ENCODE data around the gene TTPAL. TPM values are rescaled to one million over a fixed set of nuclear protein-coding genes. Genes with fewer than 3 reads are reported as not detected.
A peak's percentile ranks its signal among the peaks of the same experiment; 100 is the strongest.

Gene TTPAL
- 13.3 and 14.1 TPM in 2 replicates for total RNA-seq (2014; rRNA removed; shearing (Covaris generic))

GRCh38 chr20:44475694-44476560 is at the start of gene TTPAL:
Gene TTPAL, plus strand, starts transcription at chr20:44475874. Its CDS starts 4,126 bp downstream, at chr20:44480000.
- peaks cover 7% of the 10 kb centered on the region; the same call in 1 of the 2 replicates for H3K4me1 ChIP-seq
- peaks cover 6% of the 10 kb centered on the region; the same call in 1 of the 2 replicates for H3K36me3 ChIP-seq
- peak within 1 kb of the TSS; percentile 64 for H3K27ac ChIP-seq
- peak within 1 kb of the TSS; percentile 87 for H3K4me3 ChIP-seq
- H3K9me3 ChIP-seq (replicated peaks), result no peaks in the 10 kb centered on the region
- peaks cover 4% of the 10 kb centered on the region; the same call in 1 of the 2 replicates for H3K27me3 ChIP-seq
- DNase-seq, result peak; percentile 88 to 93

DNA sequence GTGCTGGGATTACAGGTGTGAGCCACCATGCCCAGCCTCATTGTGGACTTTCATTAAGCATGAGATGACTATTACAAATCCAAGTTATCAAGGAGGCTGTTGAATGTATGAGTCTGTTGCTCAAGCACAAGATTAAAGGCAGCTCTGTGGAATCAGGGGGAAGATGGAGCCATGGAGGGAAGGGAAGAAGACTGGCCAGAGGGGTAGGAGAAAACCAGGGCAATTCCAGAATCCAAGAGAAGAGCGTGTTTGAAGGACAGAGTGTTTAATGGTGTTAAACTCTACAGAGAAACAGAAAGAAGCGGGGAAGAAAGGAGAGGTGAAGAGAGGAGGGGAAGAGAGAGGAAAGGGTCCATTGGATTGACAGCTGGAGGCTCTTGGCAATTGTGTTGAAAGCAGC is 49.8 kb upstream of the TTPAL start:
- Histone ChIP-seq H3K4me1 (no peaks in the 10 kb centered on the region), H3K4me3 (no peak overlapping the region), H3K27me3 (peaks cover 34% of the 10 kb centered on the region), H3K36me3 (no peaks in the 10 kb centered on the region), H3K27ac (no peak overlapping the region), H3K9me3 (replicated peaks) (no peaks in the 10 kb centered on the region; the same call in 1 of the 2 replicates)
- DNase-seq, result no peak

GRCh38 chr20:44426879-44427790 is 48.5 kb upstream of the TTPAL start:
- Histone ChIP-seq H3K36me3 (no peaks in the 10 kb centered on the region), H3K27me3 (peaks cover 37% of the 10 kb centered on the region), H3K4me3 (no peak overlapping the region), H3K4me1 (no peaks in the 10 kb centered on the region), H3K27ac (no peak overlapping the region), H3K9me3 (replicated peaks) (no peaks in the 10 kb centered on the region; the same call in 1 of the 2 replicates)
- no peak for DNase-seq

- Histone ChIP-seq H3K9me3 (replicated peaks) (no peaks in the 10 kb centered on the region; the same call in 1 of the 2 replicates), H3K36me3 (no peaks in the 10 kb centered on the region), H3K4me1 (no peaks in the 10 kb centered on the region), H3K4me3 (no peak overlapping the region), H3K27me3 (peaks cover 34% of the 10 kb centered on the region), H3K27ac (no peak overlapping the region)
- DNase-seq, result no peak
Observed at GRCh38 chr20:44427804-44428173, 47.9 kb upstream of the TTPAL start.

- H3K4me1 ChIP-seq, result no peaks in the 10 kb centered on the region
- H3K27ac ChIP-seq, result no peak overlapping the region
- H3K36me3 ChIP-seq, result no peaks in the 10 kb centered on the region
- H3K9me3 ChIP-seq (replicated peaks), result no peaks in the 10 kb centered on the region; the same call in 1 of the 2 replicates
- peaks cover 36% of the 10 kb centered on the region for H3K27me3 ChIP-seq
- H3K4me3 ChIP-seq, result no peak overlapping the region
- DNase-seq, result no peak
Observed at GRCh38 chr20:44428174-44429016, 47.3 kb upstream of the TTPAL start.

- Histone ChIP-seq H3K9me3 (replicated peaks) (no peaks in the 10 kb centered on the region; the same call in 1 of the 2 replicates), H3K27me3 (peaks cover 36% of the 10 kb centered on the region), H3K4me1 (no peaks in the 10 kb centered on the region), H3K27ac (no peak overlapping the region), H3K4me3 (no peak overlapping the region), H3K36me3 (no peaks in the 10 kb centered on the region)
- DNase-seq, result no peak
Observed at GRCh38 chr20:44429017-44429339, 46.7 kb upstream of the TTPAL start.

- no peak overlapping the region for H3K27ac ChIP-seq
- no peaks in the 10 kb centered on the region for H3K36me3 ChIP-seq
- H3K4me1 ChIP-seq, result no peaks in the 10 kb centered on the region
- H3K9me3 ChIP-seq (replicated peaks), result no peaks in the 10 kb centered on the region; the same call in 1 of the 2 replicates
- H3K27me3 ChIP-seq, result peaks cover 35% of the 10 kb centered on the region
- no peak overlapping the region for H3K4me3 ChIP-seq
- DNase-seq, result no peak
Observed at GRCh38 chr20:44429419-44430269, 46.0 kb upstream of the TTPAL start.

- H3K4me3 ChIP-seq, result no peak overlapping the region
- DNase-seq, result no peak
- H3K4me1 ChIP-seq, result no peaks in the 10 kb centered on the region
- no peaks in the 10 kb centered on the region; the same call in 1 of the 2 replicates for H3K9me3 ChIP-seq (replicated peaks)
- H3K27me3 ChIP-seq, result peaks cover 32% of the 10 kb centered on the region
- no peak overlapping the region for H3K27ac ChIP-seq
- H3K36me3 ChIP-seq, result no peaks in the 10 kb centered on the region
Observed at GRCh38 chr20:44430270-44431065, 45.2 kb upstream of the TTPAL start.

- Histone ChIP-seq H3K4me1 (no peaks in the 10 kb centered on the region), H3K27ac (no peak overlapping the region), H3K9me3 (replicated peaks) (no peaks in the 10 kb centered on the region; the same call in 1 of the 2 replicates), H3K27me3 (peaks cover 34% of the 10 kb centered on the region), H3K36me3 (no peaks in the 10 kb centered on the region), H3K4me3 (no peak overlapping the region)
- DNase-seq, result no peak
Observed at GRCh38 chr20:44431118-44431501, 44.6 kb upstream of the TTPAL start.

- DNase-seq, result no peak
- no peaks in the 10 kb centered on the region for H3K4me1 ChIP-seq
- peaks cover 33% of the 10 kb centered on the region for H3K27me3 ChIP-seq
- no peak overlapping the region for H3K27ac ChIP-seq
- no peaks in the 10 kb centered on the region for H3K36me3 ChIP-seq
- no peaks in the 10 kb centered on the region; the same call in 1 of the 2 replicates for H3K9me3 ChIP-seq (replicated peaks)
- no peak overlapping the region for H3K4me3 ChIP-seq
Observed at GRCh38 chr20:44431502-44432234, 44.0 kb upstream of the TTPAL start.

DNA sequence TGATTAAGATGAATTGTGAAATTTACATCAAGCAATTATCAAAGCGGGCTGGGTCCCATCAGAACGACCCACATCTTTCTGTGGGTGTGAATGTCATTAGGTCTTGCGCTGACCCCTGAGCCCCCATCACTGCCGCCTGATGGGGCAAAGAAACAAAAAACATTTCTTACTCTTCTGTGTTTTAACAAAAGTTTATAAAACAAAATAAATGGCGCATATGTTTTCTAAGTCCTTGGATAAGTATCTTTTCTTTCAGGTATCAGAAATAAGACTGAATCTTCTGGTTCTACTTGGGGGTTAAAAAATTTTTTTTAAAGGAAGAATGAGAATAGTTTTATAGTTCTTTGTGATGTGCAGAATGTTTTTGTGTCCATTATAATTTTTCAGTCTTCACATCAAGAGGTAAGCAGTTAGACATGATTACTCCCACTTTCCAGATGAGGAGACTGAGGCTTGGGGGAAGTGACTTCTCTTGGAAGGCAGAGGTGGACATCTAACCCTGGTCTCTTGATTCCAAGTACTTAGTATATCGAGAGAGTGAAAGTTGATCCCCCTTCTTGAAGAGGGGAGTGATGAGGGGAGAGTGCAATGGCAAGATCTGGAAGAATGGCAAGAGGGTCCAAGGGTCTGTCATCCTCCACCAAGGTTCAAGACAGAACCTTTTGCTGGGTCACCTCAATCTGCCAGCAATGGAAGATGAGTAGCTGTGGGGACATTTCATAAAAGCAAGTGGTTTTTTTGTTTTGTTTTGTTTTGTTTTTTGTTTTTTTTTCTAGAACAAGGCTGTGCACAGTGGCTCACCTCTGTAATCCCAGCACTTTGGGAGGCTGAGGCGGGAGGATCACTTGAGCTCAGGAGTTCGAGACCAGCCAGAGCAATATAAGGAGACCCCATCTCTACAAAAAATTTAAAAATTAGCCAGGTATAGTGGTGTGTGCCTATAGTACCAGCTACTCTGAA is 42.8 kb upstream of the TTPAL start:
- Histone ChIP-seq H3K4me3 (no peak overlapping the region), H3K36me3 (no peaks in the 10 kb centered on the region), H3K27ac (no peak overlapping the region), H3K4me1 (no peaks in the 10 kb centered on the region), H3K27me3 (peaks cover 33% of the 10 kb centered on the region), H3K9me3 (replicated peaks) (no peaks in the 10 kb centered on the region)
- no peak for DNase-seq
